Activated CD4-positive, alpha-beta T cell treated with anti-CD3 and anti-CD28 coated beads, Interleukin-2, amount 50 U/mL, for 16 hours (primary cell): ENCODE measurements around the gene TMCO4.
A peak's percentile ranks its signal among the peaks of the same experiment; 100 is the strongest.

Experiments
- DNase-seq: peaks from one replicate; pipeline ENCODE4 v3.0.0-alpha.2; 2020

TMCO4 gene

GRCh38 chr1:19774180-19774785, 25.4 kb downstream of the TMCO4 start:
- no peak for DNase-seq

GRCh38 chr1:19773485-19773884, 26.2 kb downstream of the TMCO4 start:
- DNase-seq, result no peak

DNA sequence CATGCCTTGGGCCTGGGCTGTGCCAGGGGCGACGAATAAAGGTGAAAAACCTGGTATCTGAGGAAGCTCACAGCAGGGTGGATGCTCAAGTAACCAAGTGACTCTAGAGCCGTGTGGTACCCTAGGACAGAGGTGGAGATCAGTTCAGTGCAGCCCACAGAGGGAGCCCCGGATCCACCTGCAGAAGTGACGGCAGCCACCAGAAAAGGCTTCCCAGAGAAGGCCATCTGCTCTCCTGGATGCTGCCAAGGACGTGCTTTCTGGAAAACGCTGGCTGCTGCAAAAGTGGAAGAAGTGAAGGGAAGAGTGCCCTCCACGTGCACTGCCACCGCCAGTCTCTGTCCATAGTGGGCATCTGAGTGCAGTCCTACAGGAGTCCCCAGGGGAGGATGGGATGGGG, 27.7 kb downstream of the TMCO4 start:
- DNase-seq, result no peak

DNA sequence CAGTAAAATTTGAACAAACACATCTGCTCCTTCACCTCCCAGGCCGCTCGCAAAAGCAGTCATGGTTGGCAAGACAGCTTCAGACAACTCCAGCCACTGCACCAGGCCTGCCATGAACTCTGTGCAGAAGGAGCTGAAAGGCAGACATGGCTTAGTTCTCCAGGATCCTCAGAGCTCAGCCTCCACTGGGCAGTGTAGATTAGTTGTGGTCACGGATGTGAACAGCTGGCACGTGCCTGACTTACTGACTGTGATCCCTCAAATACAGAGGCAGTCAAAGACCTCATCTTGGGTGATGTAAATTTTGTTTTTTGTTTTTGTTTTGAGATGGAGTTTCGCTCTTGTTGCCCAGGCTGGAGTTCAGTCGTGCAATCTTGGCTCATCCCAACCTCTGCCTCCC, 28.4 kb downstream of the TMCO4 start:
- DNase-seq, result no peak

GRCh38 chr1:19770436-19771190, 29.1 kb downstream of the TMCO4 start:
- DNase-seq, result no peak

DNA sequence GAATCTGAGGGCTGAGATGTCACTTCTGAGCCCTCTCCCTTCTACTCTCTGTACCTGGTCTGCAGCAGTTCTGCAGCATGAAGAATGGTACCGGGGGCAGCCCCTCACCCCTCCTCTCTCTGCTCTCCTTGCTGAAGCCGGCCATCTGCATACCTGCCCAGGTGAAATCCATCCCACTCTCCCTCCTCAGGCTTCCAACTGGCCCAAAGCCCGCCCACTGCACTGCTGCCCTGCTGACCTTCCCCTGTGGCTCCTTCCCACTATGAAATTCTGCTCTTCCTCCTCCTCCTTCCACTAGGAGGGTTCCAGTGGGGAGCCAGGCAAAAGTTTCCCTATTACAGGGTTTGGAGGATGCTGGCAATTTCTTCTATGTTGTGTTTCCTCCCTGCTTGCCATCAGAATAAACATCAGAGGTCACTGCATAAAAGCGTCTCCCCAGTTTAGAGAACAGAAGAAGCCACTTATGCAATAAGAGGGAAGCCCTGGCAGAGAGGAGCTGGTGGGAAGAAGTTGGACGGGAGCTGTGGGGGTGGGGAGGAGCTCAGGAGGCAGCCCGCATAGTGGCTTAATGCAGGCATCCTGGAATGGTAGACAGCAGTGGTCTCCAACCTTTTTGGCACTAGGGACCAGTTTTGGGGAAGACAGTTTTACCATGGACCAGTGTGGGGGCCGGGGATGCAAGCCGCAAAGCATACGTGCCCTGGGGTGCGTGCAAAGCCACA, 30.3 kb downstream of the TMCO4 start:
- no peak for DNase-seq

DNA sequence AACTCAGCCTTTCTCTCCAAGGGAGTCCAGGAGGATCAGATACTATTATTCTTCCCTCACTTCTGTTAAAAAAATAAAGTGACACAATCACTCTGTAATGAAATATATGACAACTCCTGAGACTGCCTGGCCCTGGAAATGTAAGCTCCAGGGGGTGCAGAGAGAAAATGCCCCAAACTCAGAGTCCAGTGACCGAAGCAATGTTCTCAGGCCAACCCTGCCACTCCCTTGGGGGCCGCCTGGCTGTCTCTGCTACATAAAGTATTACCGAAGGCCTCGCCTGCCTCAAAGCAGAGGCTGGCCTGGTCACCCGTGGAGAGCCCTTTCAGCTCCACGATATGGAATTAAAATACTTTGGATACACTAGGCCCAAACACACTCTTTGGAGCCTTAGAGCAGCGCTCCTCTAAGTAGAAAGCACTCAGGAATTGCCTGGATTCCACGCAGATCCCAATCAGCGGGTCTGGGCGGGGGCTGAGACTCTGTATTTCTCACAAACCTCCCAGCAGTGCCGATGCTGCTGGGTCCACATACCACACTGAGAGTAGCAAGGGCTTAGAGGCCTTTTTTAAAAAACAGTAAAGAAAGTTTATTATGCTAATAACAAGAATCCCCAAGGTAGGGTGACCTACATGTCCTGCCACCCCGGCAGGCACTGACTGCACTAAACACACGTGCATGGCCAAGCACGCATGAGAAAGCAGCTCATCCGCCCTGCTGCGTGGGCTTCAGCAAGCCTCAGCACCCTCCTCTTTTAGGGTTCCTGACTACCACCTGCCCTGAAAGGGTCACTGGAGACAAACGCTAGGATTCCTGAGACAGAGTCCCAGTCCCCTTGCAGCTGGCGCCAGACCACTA, 31.1 kb downstream of the TMCO4 start:
- no peak for DNase-seq

DNA sequence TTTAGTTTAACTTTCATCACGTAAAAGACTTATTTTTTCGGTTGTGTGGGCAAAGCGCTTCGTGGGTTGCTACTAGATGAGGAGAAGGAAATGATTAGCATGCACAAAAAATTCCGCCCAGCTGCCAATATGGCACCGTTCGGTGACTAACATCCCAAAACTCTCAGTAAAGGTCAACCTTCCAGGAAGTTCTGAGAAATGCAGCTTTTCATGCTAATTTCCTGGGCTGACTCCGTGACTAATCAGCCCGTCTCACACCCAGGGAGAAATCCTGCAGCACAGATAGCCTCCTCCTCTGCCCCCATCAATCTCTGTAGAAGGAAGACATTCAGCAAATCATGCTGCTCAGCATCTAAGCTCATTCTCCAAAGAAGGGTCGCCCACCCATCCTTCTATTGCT, 34.1 kb downstream of the TMCO4 start:
- peak; percentile 56 for DNase-seq

- DNase-seq, result no peak
Measured at GRCh38 chr1:19764848-19765247, 34.9 kb downstream of the TMCO4 start.

- DNase-seq, result peak; percentile 18
Measured at GRCh38 chr1:19762175-19762779, 37.4 kb downstream of the TMCO4 start.

- DNase-seq, result no peak
Measured at GRCh38 chr1:19759740-19760089, 40.0 kb downstream of the TMCO4 start.

DNA sequence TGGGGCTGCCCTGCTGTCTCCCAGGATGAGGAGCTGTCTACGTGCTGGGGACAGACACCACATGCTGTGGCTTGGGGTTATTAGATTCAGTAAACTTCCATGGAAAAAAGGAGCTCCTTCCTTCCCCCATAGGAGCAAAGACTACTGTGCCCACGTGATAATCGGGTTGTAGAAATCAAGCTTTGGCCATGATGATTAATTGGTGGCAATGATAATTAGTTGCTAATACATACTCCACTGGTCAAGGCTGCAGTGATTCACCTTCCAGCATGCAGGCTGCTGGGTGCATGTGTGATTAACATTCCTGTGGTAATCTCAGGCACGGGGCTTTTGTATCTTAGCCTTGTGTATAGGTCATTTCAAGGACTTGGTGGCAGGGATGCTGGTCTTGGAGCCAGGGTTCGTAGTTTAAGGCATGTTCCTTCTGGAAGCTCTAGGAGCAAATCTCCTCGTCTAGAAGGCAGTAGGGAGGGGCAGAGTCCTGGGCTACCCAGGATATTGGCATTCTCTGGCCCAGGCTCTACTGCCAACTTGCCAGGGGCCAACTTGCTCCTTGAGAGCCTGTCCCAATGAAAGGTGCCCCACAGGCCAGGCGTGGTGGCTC, 41.4 kb downstream of the TMCO4 start:
- DNase-seq, result no peak

GRCh38 chr1:19757641-19758040, 42.1 kb downstream of the TMCO4 start:
- DNase-seq, result no peak

DNA sequence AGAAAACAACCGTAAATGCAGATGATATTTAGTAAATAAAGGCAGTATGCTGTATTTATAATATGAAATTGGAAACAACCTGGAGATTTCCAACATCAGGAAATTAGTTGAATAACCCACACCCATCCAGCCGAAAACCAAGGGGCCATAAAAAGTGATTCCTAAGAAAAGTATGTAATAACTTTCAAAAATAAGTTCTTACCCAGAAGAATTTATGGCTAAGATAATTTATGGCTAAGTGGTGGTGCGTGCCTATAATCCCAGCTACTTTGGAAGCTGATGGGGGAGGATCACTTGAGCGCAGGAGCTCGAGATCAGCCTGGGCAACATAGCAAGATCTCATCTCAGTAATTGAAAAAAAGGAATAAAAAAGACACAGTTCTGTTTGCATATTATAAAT, 43.2 kb downstream of the TMCO4 start:
- DNase-seq, result no peak

DNA sequence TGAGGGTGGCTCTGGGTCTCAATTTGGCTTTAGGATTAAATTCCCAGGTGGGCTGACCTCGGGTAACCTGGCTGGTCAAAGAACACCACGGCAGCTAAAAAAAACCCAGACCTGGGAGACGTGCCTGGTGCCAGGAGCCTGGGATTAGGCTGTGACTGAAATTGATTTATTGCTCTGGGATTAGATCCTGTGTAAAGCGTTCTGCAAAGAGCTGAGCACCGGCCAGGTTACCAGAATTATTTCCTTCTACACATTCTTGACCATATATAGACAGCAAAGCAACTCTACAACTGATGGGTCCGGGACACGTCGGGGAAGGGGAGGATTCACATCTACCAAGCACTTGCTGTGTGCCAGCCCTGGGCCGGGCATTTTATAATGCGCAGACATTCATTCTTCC, 45.2 kb downstream of the TMCO4 start:
- DNase-seq, result no peak

DNA sequence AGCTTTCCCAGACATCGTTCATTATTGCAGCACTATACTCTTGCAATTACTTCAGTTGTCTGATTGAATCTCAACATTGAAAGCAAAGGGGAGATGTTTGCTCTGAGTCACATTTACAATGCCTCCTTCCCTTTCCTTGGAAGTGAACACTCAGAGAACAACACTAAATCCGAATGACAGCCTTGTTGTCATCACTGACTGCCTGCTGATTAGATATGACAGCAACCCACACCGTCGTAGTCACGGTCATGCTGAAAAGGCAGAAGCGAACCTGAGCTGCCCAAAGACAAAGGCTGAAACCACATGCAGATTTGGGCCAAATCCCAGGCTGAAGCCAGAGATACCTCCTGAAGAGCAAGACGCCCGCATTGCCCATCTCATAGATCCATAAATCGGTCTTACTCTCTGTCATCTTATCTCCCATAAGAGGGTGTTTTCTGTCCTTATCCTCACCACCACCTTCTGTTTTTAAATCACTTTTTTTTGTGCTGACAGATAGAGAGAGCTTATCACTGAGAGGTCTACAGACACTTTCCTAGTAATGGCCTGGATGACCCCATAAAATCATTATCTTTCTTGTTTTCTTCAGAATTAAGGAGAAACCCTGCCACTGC, 47.5 kb downstream of the TMCO4 start:
- no peak for DNase-seq

- no peak for DNase-seq
Measured at GRCh38 chr1:19750882-19751276, 48.8 kb downstream of the TMCO4 start.

DNA sequence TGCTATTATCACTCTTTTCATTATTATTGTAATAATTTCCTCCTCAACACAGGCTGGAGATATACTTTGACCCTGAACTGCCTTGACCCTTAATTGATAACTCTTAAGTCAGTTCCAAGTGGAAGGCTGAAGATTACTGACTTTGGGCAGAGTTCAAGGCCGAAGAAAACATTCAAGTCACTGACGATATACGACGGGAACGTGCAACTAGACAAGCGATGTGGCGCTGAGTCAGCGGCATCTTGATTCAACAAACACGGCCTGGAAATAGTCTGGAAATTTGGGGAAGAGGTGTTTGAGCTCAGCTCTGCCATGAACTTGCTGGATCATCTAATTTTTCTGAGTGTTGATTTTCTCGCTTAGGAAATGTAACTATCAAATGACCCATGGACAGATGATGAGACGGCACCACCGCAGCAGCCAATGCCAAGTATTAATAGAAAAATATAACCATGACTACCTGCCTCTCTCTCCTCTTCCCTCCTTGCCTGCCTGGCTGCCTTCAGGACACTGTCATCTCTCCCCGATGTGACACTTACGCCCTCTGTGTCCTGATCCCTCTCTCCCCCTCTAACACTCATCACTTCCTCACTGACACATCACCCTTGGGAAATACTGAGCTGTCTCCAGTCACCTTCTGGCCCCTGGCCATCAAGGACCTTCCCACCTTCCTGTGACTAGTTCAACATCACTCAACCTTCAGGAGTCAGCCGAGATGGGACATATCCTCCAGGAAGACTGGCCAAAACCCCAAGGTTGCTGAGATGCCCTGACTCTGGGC, 49.4 kb downstream of the TMCO4 start:
- DNase-seq, result no peak

- DNase-seq, result no peak
Measured at GRCh38 chr1:19749685-19750084, 50.0 kb downstream of the TMCO4 start.

GRCh38 chr1:19747761-19748160, 52.0 kb downstream of the TMCO4 start:
- no peak for DNase-seq

GRCh38 chr1:19744886-19745285, 54.8 kb downstream of the TMCO4 start:
- no peak for DNase-seq
